Right lobe of liver (tissue), 6 donors: ENCODE measurements around the gene ZFAND2B. TPM values are rescaled to one million over a fixed set of nuclear protein-coding genes. Genes with fewer than 3 reads are reported as not detected.
A peak's percentile ranks its signal among the peaks of the same experiment; 100 is the strongest.

Experiments
- ATAC-seq, 4 donors: fragments of 200-7000 bp; cut with Tn5 transposase; one replicate each; pipeline ENCODE4 v1.9.1; 2020; ENCODE audit warnings: mild to moderate bottlenecking in 4 of 4, moderate library complexity in 4 of 4
- DNase-seq, 3 donors: peaks; one replicate each; pipeline ENCODE4 v3.0.0-alpha.2; 2020
- H3K27ac ChIP-seq, 3 donors: fragments of 200-600 bp; one replicate each; pipeline ENCODE4 v1.8.0; 2022
- H3K27me3 ChIP-seq, 2 donors: fragments of 200-600 bp; one replicate each; pipeline ENCODE4 v1.8.0; 2022
- H3K36me3 ChIP-seq, 4 donors: fragments of 200-600 bp; sonication (generic) in 1 of 4; one replicate each; pipeline versions ENCODE4 v1.5.1 to v1.8.0; 2017 to 2022; ENCODE audit warnings: control low read depth in 1 of 4
- H3K4me1 ChIP-seq, 4 donors: fragments of 200-600 bp; sonication (generic) in 1 of 4; one replicate each; pipeline versions ENCODE4 v1.5.1 to v1.8.0; 2017 to 2022; ENCODE audit warnings: control low read depth in 1 of 4
- H3K4me3 ChIP-seq, 3 donors: fragments of 200-600 bp; one replicate each; pipeline ENCODE4 v1.8.0; 2022
- H3K9me3 ChIP-seq, 4 donors: fragments of 200-600 bp; sonication (generic) in 1 of 4; one replicate each; pipeline versions ENCODE4 v1.5.1 to v1.8.0; 2017 to 2022; ENCODE audit warnings: control low read depth in 1 of 4
- POLR2A ChIP-seq: fragments of 450-650 bp; IDR thresholded peaks from one replicate; pipeline ENCODE4 v1.6.1; 2017; ENCODE audit warnings: antibody characterized with exemption, mild to moderate bottlenecking
- WGBS: methylation state at CpG from one replicate; pipeline ENCODE4 v1.1.6; 2018; ENCODE audit warnings: low coverage, low lambda C conversion rate; ENCODE audit not compliant: insufficient coverage; ENCODE audit errors: missing lambda C conversion rate; 5-methylcytosine and 5-hydroxymethylcytosine counted together
- intact Hi-C, 2 donors: fragments of 100-400 bp; cut with DNase I; formaldehyde crosslinking; loops; one replicate each; pipeline versions ENCODE4 v1.11.2 to v1.14.1; 2022
- total RNA-seq, 6 experiments: library from RNA; depleted of rRNA in 2 of 6; stranded (reverse); fragments of >200 nt in 2 of 6; fragmentation: NEBNext Ultra II Directional in 3 of 6; extraction: Animal tissue kit (Norgen Biotek cat#: 25700) in 3 of 6; gene quantifications; one replicate each; pipeline versions ENCODE4 v1.1.0 to v1.2.4, GENCODE V29; 2016 to 2023
- TF ChIP-seq, protein P1 (sequence below), 4 donors: fragments of 200-600 bp in 3 of 4; fragments of 450-650 bp in 1 of 4; IDR thresholded peaks; one replicate each; pipeline versions ENCODE4 v1.5.1 to v1.8.0; 2016 to 2022; ENCODE audit warnings: antibody characterized with exemption in 4 of 4, mild to moderate bottlenecking in 2 of 4
- donor health status: DM: no; HTN: yes; CAD: no.
- donor health status: DM: no; HTN: no; CAD: no.
- donor health status: DM: no; HTN: no; CAD: no.
- donor health status: DM: no; HTN: yes; CAD: no.
- donor health status: DM: no; HTN: yes; CAD: no.

ZFAND2B gene
- total RNA-seq, 6 experiments from 2014 or later = 20.7 to 32.3 (median 28.8) TPM

DNA sequence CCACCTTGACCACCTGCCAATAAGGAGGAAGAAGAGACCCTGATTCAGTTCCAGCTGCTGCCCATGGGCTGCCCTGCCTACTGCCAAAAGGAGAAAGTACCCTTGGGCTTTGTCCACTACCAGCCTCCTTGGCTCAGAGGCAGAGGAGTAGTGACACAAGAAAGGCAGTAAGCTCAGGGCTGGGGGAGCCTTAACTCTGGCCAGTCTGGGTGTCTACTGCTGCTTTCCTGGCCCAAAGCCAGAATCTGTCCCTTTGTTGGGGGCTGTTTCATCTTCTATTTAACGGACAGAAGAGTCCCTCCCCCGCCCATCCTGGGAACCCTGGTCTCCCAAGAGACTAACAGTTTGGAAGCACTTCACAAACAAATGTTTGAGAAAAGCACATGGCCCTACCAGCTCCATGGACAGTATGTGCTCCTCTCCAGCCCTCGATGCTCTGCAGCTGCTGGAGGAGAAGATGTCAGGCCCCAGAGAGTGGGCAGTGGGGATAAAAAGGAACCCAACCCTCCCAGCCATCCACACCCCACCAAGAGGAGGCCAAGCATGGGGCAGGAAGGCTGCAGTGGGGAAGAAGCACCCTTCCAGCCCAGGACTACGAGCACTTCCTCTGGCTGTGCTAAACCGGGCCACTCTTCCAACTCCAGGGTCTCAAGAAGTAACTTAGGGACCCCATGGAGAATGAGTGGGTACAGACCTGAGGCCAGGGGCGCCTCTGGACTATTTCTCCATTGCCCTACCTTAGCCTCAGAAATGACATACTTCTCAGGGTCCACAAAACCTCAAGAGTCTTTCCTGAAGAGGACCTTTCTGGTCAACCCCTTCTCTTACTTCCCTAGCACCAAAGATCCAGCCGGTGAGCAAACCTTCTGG lies 21.7 kb downstream of the ZFAND2B start:
- no peak for ATAC-seq
- Histone ChIP-seq H3K4me3 (peak overlapping the region; percentile 66 to 90 (median 77)), H3K4me1 (peaks cover 0 to 14% (median 5%) of the 10 kb centered on the region in 4 donors), H3K9me3 (no peaks in the 10 kb centered on the region), H3K27ac (peak overlapping the region; percentile 90 to 98 (median 90)), H3K36me3 (peaks cover 8 to 49% (median 27%) of the 10 kb centered on the region in 4 donors), H3K27me3 (no peaks in the 10 kb centered on the region)
- intact Hi-C loops = loop anchor here in 1 of 2 donors (10.0 kb wide), 1 partner anchor 67 kb away; no protein-coding TSS in a partner anchor
- no peak for TF ChIP-seq POLR2A
- TF ChIP-seq, protein P1, sequence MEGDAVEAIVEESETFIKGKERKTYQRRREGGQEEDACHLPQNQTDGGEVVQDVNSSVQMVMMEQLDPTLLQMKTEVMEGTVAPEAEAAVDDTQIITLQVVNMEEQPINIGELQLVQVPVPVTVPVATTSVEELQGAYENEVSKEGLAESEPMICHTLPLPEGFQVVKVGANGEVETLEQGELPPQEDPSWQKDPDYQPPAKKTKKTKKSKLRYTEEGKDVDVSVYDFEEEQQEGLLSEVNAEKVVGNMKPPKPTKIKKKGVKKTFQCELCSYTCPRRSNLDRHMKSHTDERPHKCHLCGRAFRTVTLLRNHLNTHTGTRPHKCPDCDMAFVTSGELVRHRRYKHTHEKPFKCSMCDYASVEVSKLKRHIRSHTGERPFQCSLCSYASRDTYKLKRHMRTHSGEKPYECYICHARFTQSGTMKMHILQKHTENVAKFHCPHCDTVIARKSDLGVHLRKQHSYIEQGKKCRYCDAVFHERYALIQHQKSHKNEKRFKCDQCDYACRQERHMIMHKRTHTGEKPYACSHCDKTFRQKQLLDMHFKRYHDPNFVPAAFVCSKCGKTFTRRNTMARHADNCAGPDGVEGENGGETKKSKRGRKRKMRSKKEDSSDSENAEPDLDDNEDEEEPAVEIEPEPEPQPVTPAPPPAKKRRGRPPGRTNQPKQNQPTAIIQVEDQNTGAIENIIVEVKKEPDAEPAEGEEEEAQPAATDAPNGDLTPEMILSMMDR (IDR thresholded peaks at IDR 0.05) = no peak
- WGBS = 5% methylated on average over 2 of the region's 7 CpGs
- DNase-seq = peak in 1 of 3 donors; percentile 36

DNA sequence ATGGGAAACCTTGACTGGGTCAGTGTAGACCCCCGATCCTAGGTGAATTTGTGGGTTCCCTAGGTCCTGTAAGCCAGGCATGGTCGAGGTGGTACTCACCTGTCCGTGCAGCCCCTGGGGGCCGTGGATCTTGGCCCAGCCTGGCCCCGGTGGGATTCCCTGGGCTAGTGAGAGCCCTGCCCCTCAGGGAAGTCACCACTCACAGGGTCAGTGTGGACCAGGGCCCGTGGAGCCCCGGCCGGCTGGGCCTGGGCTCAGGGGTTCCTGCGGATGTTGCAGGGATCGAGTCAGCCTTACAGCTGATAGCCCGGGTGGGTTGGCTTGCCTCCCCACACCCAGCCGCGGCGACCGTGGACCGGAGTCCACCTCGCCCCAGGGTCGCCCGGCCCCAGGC lies 22.3 kb downstream of the ZFAND2B start:
- intact Hi-C loops = loop anchor here in 1 of 2 donors (10.0 kb wide), 1 partner anchor 66 kb away; no protein-coding TSS in a partner anchor
- Histone ChIP-seq H3K27ac (peak overlapping the region; percentile 90 to 98 (median 90)), H3K36me3 (peaks cover 9 to 49% (median 25%) of the 10 kb centered on the region in 4 donors), H3K4me3 (peak overlapping the region; percentile 66 to 90 (median 77)), H3K4me1 (peaks cover 0 to 14% (median 5%) of the 10 kb centered on the region in 4 donors), H3K9me3 (no peaks in the 10 kb centered on the region), H3K27me3 (no peaks in the 10 kb centered on the region)
- DNase-seq (peak in 1 of 3 donors; percentile 82), ATAC-seq (peak in 1 of 4 donors; percentile 12)
- 2% methylated on average over 7 of the region's 19 CpGs for WGBS
- no peak for TF ChIP-seq POLR2A
- TF ChIP-seq, protein P1 (IDR thresholded peaks at IDR 0.05) = no peak

DNA sequence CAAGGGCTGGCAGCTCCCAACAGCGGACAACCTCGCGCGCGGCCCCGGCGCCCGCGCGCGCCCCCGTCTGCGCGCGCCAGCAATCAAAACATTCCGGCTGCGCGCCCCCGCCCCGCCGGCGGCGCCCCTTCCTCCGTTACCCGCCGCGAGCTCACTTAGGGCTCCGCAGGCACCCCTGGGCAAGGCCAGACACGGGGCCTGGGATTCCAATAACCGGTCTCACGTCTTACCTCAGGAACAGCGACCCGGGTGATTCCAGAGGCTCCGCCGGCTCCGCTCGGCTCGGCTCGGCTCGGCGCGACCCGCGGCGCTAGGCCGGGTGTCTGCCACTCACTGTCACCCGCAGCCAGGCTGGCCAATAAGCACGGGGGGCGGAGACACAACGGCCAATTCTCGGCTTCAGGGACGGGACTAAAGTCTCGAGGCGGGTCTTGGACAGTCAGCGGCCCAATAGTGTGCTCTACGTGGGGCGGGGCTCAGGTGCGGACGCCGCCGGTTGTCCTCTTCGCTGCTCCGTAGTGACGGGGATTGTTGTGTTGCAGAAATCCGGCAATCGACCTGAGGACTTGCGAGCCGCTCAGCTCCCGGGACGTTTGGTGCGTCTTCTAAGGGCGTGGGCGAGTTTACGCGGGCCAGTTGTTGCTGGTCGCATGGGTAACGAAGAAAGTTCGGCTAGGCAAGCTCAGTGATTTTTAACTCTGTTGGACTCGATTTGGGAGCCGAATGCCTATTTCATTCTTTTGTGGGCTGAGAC lies 22.9 kb downstream of the ZFAND2B start, which contains the start of the genes ANKZF1 and ATG9A:
TSS of gene ANKZF1 (plus strand) at position 502 of the 754 bp plus-strand sequence. CDS start 452 bp downstream, outside the sequence.
TSS of gene ATG9A (minus strand) at position 332 of the 754 bp plus-strand sequence. CDS start 1,612 bp downstream, outside the sequence.
- H3K4me3 ChIP-seq = peak within 1 kb of the TSS; percentile 66 to 90 (median 77)
- H3K4me1 ChIP-seq = peaks cover 0 to 14% (median 5%) of the 10 kb centered on the region in 4 donors
- intact Hi-C loops = loop anchor here in 1 of 2 donors (10.0 kb wide), 1 partner anchor 65 kb away; no protein-coding TSS in a partner anchor
- no peaks in the 10 kb centered on the region for H3K27me3 ChIP-seq
- TF ChIP-seq, protein P1 (IDR thresholded peaks at IDR 0.05) = peak in 1 of 4 donors; percentile 2
- peak; percentile 78 for TF ChIP-seq POLR2A
- ATAC-seq = peak; percentile 96 to 99 (median 96)
- no peaks in the 10 kb centered on the region for H3K9me3 ChIP-seq
- WGBS = 2% methylated on average over 28 of the region's 80 CpGs
- H3K36me3 ChIP-seq = peaks cover 7 to 49% (median 23%) of the 10 kb centered on the region in 4 donors
- peak within 1 kb of the TSS; percentile 90 to 98 (median 90) for H3K27ac ChIP-seq
- peak; percentile 98 to 100 (median 99) for DNase-seq

DNA sequence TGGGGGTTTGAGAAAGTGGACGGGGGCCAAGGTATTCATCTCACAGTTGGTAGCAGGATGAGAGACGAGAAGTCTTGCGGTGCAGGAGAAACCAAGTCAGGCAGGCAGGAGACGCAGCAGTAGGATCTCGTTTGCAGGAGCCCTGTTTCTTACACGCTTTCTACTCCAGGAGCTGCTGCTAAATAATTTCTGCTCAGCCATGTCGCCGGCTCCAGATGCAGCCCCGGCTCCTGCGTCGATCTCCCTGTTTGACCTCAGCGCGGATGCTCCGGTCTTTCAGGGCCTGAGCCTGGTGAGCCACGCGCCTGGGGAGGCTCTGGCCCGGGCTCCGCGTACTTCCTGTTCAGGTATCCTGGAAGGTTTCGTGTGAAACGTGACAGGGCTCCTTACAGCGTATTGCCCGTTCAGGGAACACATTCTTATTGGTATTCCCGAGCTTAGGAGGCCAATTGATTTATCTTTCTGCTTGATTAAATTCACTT lies 23.5 kb downstream of the ZFAND2B start:
- Histone ChIP-seq H3K9me3 (no peaks in the 10 kb centered on the region), H3K27ac (peak overlapping the region; percentile 89 to 98 (median 90)), H3K4me3 (peak overlapping the region; percentile 66 to 90 (median 77)), H3K27me3 (no peaks in the 10 kb centered on the region), H3K4me1 (peaks cover 0 to 14% (median 5%) of the 10 kb centered on the region in 4 donors), H3K36me3 (peaks cover 5 to 49% (median 22%) of the 10 kb centered on the region in 4 donors)
- intact Hi-C loops = no loop called here
- peak in 2 of 3 donors; percentile 72 to 75 for DNase-seq
- WGBS = 0% methylated on average over 8 of the region's 24 CpGs
- no peak for TF ChIP-seq POLR2A
- TF ChIP-seq, protein P1 (IDR thresholded peaks at IDR 0.05) = no peak
- peak; percentile 25 to 53 (median 40) for ATAC-seq
